HG03103 (cell line): ENCODE measurements around the gene PLA2G7.
"Not testable (repeated sequence)": the region's sequence is repeated elsewhere in the genome, so short reads cannot be mapped to it uniquely, and the experiment has no call there.

Experiments
- ATAC-seq: cut with Tn5 transposase; IDR thresholded peaks from one replicate; pipeline ENCODE4 v1.9.1; 2021; ENCODE audit warnings: low read depth; ENCODE audit not compliant: unreplicated experiment

Gene PLA2G7

GRCh38 chr6:46734867-46735719 is at the start of gene PLA2G7:
PLA2G7 (minus strand) TSS chr6:46735375; CDS start chr6:46722891, 12,484 bp downstream.
- ATAC-seq: no peak

- ATAC-seq: no peak
These were observed 49.4 kb upstream of the PLA2G7 start for GRCh38 chr6:46784535-46784934.

GRCh38 chr6:46781478-46782378 is 46.6 kb upstream of the PLA2G7 start:
- no peak for ATAC-seq

GRCh38 chr6:46777476-46778346 is 42.5 kb upstream of the PLA2G7 start:
- ATAC-seq: no peak

- no peak for ATAC-seq
These were observed 41.0 kb upstream of the PLA2G7 start for GRCh38 chr6:46776070-46776712.

- ATAC-seq: not testable (repeated sequence)
These were observed 39.6 kb upstream of the PLA2G7 start for GRCh38 chr6:46774736-46775135.

- ATAC-seq: no peak
These were observed 38.2 kb upstream of the PLA2G7 start for GRCh38 chr6:46773201-46773855.

GRCh38 chr6:46772762-46773161 is 37.6 kb upstream of the PLA2G7 start:
- ATAC-seq: peak; percentile 86

GRCh38 chr6:46772016-46772415 is 36.8 kb upstream of the PLA2G7 start:
- ATAC-seq: no peak

GRCh38 chr6:46764961-46765360 is 29.8 kb upstream of the PLA2G7 start:
- no peak for ATAC-seq

- ATAC-seq: not testable (repeated sequence)
These were observed 29.1 kb upstream of the PLA2G7 start for GRCh38 chr6:46764280-46764679.

GRCh38 chr6:46763466-46763865 is 28.3 kb upstream of the PLA2G7 start:
- no peak for ATAC-seq

- no peak for ATAC-seq
These were observed 25.8 kb upstream of the PLA2G7 start for GRCh38 chr6:46760925-46761324.

- no peak for ATAC-seq
These were observed 24.0 kb upstream of the PLA2G7 start for GRCh38 chr6:46758960-46759753.

GRCh38 chr6:46757214-46757596 is 22.0 kb upstream of the PLA2G7 start:
- ATAC-seq: no peak

- no peak for ATAC-seq
These were observed 21.5 kb upstream of the PLA2G7 start for GRCh38 chr6:46756469-46757213.

- ATAC-seq: no peak
These were observed 20.7 kb upstream of the PLA2G7 start for GRCh38 chr6:46755865-46756264.

- ATAC-seq: no peak
These were observed 16.5 kb upstream of the PLA2G7 start for GRCh38 chr6:46751658-46752057.
